ENCODE measurements around the gene CDH4.
A peak's percentile ranks its signal among the peaks of the same experiment; 100 is the strongest.

CDH4 gene

GRCh38 chr20:61349447-61350165 lies 97.5 kb downstream of the CDH4 start:
- peaks cover 21% of the 10 kb centered on the region for H3K27me3 ChIP-seq (ENCODE audit: control insufficient read depth, insufficient read depth, low read length)
- H3K9ac ChIP-seq (ENCODE audit: low read depth, low read length), result no peak overlapping the region
- H3K4me1 ChIP-seq (ENCODE audit: control insufficient read depth, insufficient read depth, low read length), result peaks cover 20% of the 10 kb centered on the region
- no peak overlapping the region for H3K27ac ChIP-seq (ENCODE audit: low read depth, low read length)
- no peak overlapping the region for H3K4me3 ChIP-seq (ENCODE audit: low read depth, low read length)
- no peaks in the 10 kb centered on the region for H3K9me3 ChIP-seq (ENCODE audit: control insufficient read depth, insufficient read depth, low read length)
- no peaks in the 10 kb centered on the region for H3K36me3 ChIP-seq (ENCODE audit: control insufficient read depth, insufficient read depth, low read length)

- no peak overlapping the region for H3K27ac ChIP-seq (ENCODE audit: low read depth, low read length)
- peaks cover 30% of the 10 kb centered on the region for H3K27me3 ChIP-seq (ENCODE audit: control insufficient read depth, insufficient read depth, low read length)
- H3K4me1 ChIP-seq (ENCODE audit: control insufficient read depth, insufficient read depth, low read length), result peaks cover 20% of the 10 kb centered on the region
- H3K36me3 ChIP-seq (ENCODE audit: control insufficient read depth, insufficient read depth, low read length), result no peaks in the 10 kb centered on the region
- no peak overlapping the region for H3K4me3 ChIP-seq (ENCODE audit: low read depth, low read length)
- no peaks in the 10 kb centered on the region for H3K9me3 ChIP-seq (ENCODE audit: control insufficient read depth, insufficient read depth, low read length)
- no peak overlapping the region for H3K9ac ChIP-seq (ENCODE audit: low read depth, low read length)
These were observed 98.6 kb downstream of the CDH4 start for GRCh38 chr20:61350500-61351250.

- Histone ChIP-seq H3K27me3 (ENCODE audit: control insufficient read depth, insufficient read depth, low read length) (peaks cover 29% of the 10 kb centered on the region), H3K27ac (ENCODE audit: low read depth, low read length) (no peak overlapping the region), H3K9me3 (ENCODE audit: control insufficient read depth, insufficient read depth, low read length) (no peaks in the 10 kb centered on the region), H3K4me3 (ENCODE audit: low read depth, low read length) (0 out of 2 replicates have a peak overlapping the region, but pooled peaks have one; percentile 9), H3K36me3 (ENCODE audit: control insufficient read depth, insufficient read depth, low read length) (no peaks in the 10 kb centered on the region), H3K4me1 (ENCODE audit: control insufficient read depth, insufficient read depth, low read length) (peaks cover 20% of the 10 kb centered on the region), H3K9ac (ENCODE audit: low read depth, low read length) (no peak overlapping the region)
These were observed 100.5 kb downstream of the CDH4 start for GRCh38 chr20:61352346-61353260.

GRCh38 chr20:61353261-61354000 lies 101.4 kb downstream of the CDH4 start:
- peaks cover 31% of the 10 kb centered on the region for H3K27me3 ChIP-seq (ENCODE audit: control insufficient read depth, insufficient read depth, low read length)

GRCh38 chr20:61354001-61354390 lies 101.9 kb downstream of the CDH4 start:
- no peak overlapping the region for H3K27ac ChIP-seq (ENCODE audit: low read depth, low read length)

More at GRCh38 chr20:61353261-61354000, 101.4 kb downstream of the CDH4 start:
- H3K4me3 ChIP-seq (ENCODE audit: low read depth, low read length), result no peak overlapping the region
- H3K9me3 ChIP-seq (ENCODE audit: control insufficient read depth, insufficient read depth, low read length), result no peaks in the 10 kb centered on the region
- H3K9ac ChIP-seq (ENCODE audit: low read depth, low read length), result no peak overlapping the region
- H3K4me1 ChIP-seq (ENCODE audit: control insufficient read depth, insufficient read depth, low read length), result peaks cover 20% of the 10 kb centered on the region
- H3K27ac ChIP-seq (ENCODE audit: low read depth, low read length), result no peak overlapping the region
- H3K36me3 ChIP-seq (ENCODE audit: control insufficient read depth, insufficient read depth, low read length), result no peaks in the 10 kb centered on the region

GRCh38 chr20:61354501-61354900 lies 102.4 kb downstream of the CDH4 start:
- H3K4me3 ChIP-seq (ENCODE audit: low read depth, low read length), result no peak overlapping the region
- H3K27ac ChIP-seq (ENCODE audit: low read depth, low read length), result no peak overlapping the region
- H3K9ac ChIP-seq (ENCODE audit: low read depth, low read length), result no peak overlapping the region
- peaks cover 35% of the 10 kb centered on the region for H3K27me3 ChIP-seq (ENCODE audit: control insufficient read depth, insufficient read depth, low read length)
- H3K9me3 ChIP-seq (ENCODE audit: control insufficient read depth, insufficient read depth, low read length), result no peaks in the 10 kb centered on the region
- H3K36me3 ChIP-seq (ENCODE audit: control insufficient read depth, insufficient read depth, low read length), result no peaks in the 10 kb centered on the region
- H3K4me1 ChIP-seq (ENCODE audit: control insufficient read depth, insufficient read depth, low read length), result peaks cover 18% of the 10 kb centered on the region

More at GRCh38 chr20:61354001-61354390, 101.9 kb downstream of the CDH4 start:
- H3K36me3 ChIP-seq (ENCODE audit: control insufficient read depth, insufficient read depth, low read length), result no peaks in the 10 kb centered on the region
- peaks cover 31% of the 10 kb centered on the region for H3K27me3 ChIP-seq (ENCODE audit: control insufficient read depth, insufficient read depth, low read length)
- no peak overlapping the region for H3K9ac ChIP-seq (ENCODE audit: low read depth, low read length)
- H3K4me1 ChIP-seq (ENCODE audit: control insufficient read depth, insufficient read depth, low read length), result peaks cover 18% of the 10 kb centered on the region
- no peak overlapping the region for H3K4me3 ChIP-seq (ENCODE audit: low read depth, low read length)
- no peaks in the 10 kb centered on the region for H3K9me3 ChIP-seq (ENCODE audit: control insufficient read depth, insufficient read depth, low read length)

- Histone ChIP-seq H3K9me3 (ENCODE audit: control insufficient read depth, insufficient read depth, low read length) (no peaks in the 10 kb centered on the region), H3K27me3 (ENCODE audit: control insufficient read depth, insufficient read depth, low read length) (peaks cover 38% of the 10 kb centered on the region), H3K4me1 (ENCODE audit: control insufficient read depth, insufficient read depth, low read length) (peaks cover 14% of the 10 kb centered on the region), H3K27ac (ENCODE audit: low read depth, low read length) (no peak overlapping the region), H3K9ac (ENCODE audit: low read depth, low read length) (no peak overlapping the region), H3K4me3 (ENCODE audit: low read depth, low read length) (no peak overlapping the region), H3K36me3 (ENCODE audit: control insufficient read depth, insufficient read depth, low read length) (no peaks in the 10 kb centered on the region)
These were observed 102.9 kb downstream of the CDH4 start for GRCh38 chr20:61354901-61355495.

GRCh38 chr20:61355585-61355984 lies 103.5 kb downstream of the CDH4 start:
- H3K9ac ChIP-seq (ENCODE audit: low read depth, low read length), result no peak overlapping the region
- H3K9me3 ChIP-seq (ENCODE audit: control insufficient read depth, insufficient read depth, low read length), result no peaks in the 10 kb centered on the region
- peaks cover 12% of the 10 kb centered on the region for H3K4me1 ChIP-seq (ENCODE audit: control insufficient read depth, insufficient read depth, low read length)
- peaks cover 43% of the 10 kb centered on the region for H3K27me3 ChIP-seq (ENCODE audit: control insufficient read depth, insufficient read depth, low read length)
- no peaks in the 10 kb centered on the region for H3K36me3 ChIP-seq (ENCODE audit: control insufficient read depth, insufficient read depth, low read length)
- H3K4me3 ChIP-seq (ENCODE audit: low read depth, low read length), result no peak overlapping the region
- no peak overlapping the region for H3K27ac ChIP-seq (ENCODE audit: low read depth, low read length)

GRCh38 chr20:61356196-61356595 lies 104.1 kb downstream of the CDH4 start:
- H3K9ac ChIP-seq (ENCODE audit: low read depth, low read length), result no peak overlapping the region
- H3K27me3 ChIP-seq (ENCODE audit: control insufficient read depth, insufficient read depth, low read length), result peaks cover 50% of the 10 kb centered on the region
- no peak overlapping the region for H3K27ac ChIP-seq (ENCODE audit: low read depth, low read length)
- H3K4me1 ChIP-seq (ENCODE audit: control insufficient read depth, insufficient read depth, low read length), result peaks cover 10% of the 10 kb centered on the region
- H3K4me3 ChIP-seq (ENCODE audit: low read depth, low read length), result no peak overlapping the region
- no peaks in the 10 kb centered on the region for H3K9me3 ChIP-seq (ENCODE audit: control insufficient read depth, insufficient read depth, low read length)
- no peaks in the 10 kb centered on the region for H3K36me3 ChIP-seq (ENCODE audit: control insufficient read depth, insufficient read depth, low read length)

- H3K4me3 ChIP-seq (ENCODE audit: low read depth, low read length), result no peak overlapping the region
- no peaks in the 10 kb centered on the region for H3K36me3 ChIP-seq (ENCODE audit: control insufficient read depth, insufficient read depth, low read length)
- H3K27ac ChIP-seq (ENCODE audit: low read depth, low read length), result no peak overlapping the region
- H3K9ac ChIP-seq (ENCODE audit: low read depth, low read length), result no peak overlapping the region
- peaks cover 52% of the 10 kb centered on the region for H3K27me3 ChIP-seq (ENCODE audit: control insufficient read depth, insufficient read depth, low read length)
- H3K4me1 ChIP-seq (ENCODE audit: control insufficient read depth, insufficient read depth, low read length), result peaks cover 10% of the 10 kb centered on the region
- no peaks in the 10 kb centered on the region for H3K9me3 ChIP-seq (ENCODE audit: control insufficient read depth, insufficient read depth, low read length)
These were observed 105.1 kb downstream of the CDH4 start for GRCh38 chr20:61357119-61357518.
